Stomach (tissue), 9 donors: ENCODE measurements around the gene TBCK. TPM values are rescaled to one million over a fixed set of nuclear protein-coding genes. Genes with fewer than 3 reads are reported as not detected.

Source experiments
- DNase-seq, 2 donors: peaks; one replicate each; pipeline versions ENCODE4 v3.0.0 to v3.0.0-alpha.2; 2013 to 2019
- H3K27ac ChIP-seq, 5 donors: fragments of 200-600 bp in 4 of 5; sonication (generic) in 4 of 5; one replicate each; pipeline ENCODE4 v1.5.1; 2013 to 2019; ENCODE audit warnings: mild to moderate bottlenecking in 1 of 5, moderate library complexity in 1 of 5
- H3K27me3 ChIP-seq, 3 donors: fragments of 200-600 bp; sonication (generic); one replicate each; pipeline ENCODE4 v1.5.1; 2017 to 2019; ENCODE audit warnings: mixed run types in 1 of 3
- H3K36me3 ChIP-seq, 4 donors: fragments of 200-600 bp; sonication (generic); 1 replicate in 3 of 4; 2 replicates in 1 of 4; pipeline ENCODE4 v1.5.1; 2016 to 2019
- H3K4me1 ChIP-seq, 4 donors: fragments of 200-600 bp; sonication (generic); one replicate each; pipeline ENCODE4 v1.5.1; 2016 to 2019
- H3K4me3 ChIP-seq, 4 donors: fragments of 200-600 bp; sonication (generic) in 3 of 4; one replicate each; pipeline ENCODE4 v1.5.1; 2016 to 2019; ENCODE audit warnings: mild to moderate bottlenecking in 1 of 4
- H3K9me3 ChIP-seq, 4 donors: fragments of 200-600 bp; sonication (generic); one replicate each; pipeline ENCODE4 v1.5.1; 2016 to 2019
- EP300 ChIP-seq: sonication (generic); formaldehyde crosslinking; IDR thresholded peaks from one replicate; pipeline ENCODE4 v1.6.1; 2017; ENCODE audit warnings: antibody characterized with exemption
- POLR2A ChIP-seq, 4 donors: fragments of 450-650 bp; IDR thresholded peaks; one replicate each; pipeline ENCODE4 v1.6.1; 2016; ENCODE audit warnings: antibody characterized with exemption in 4 of 4, control low read depth in 2 of 4, mild to moderate bottlenecking in 1 of 4, moderate library complexity in 1 of 4
- POLR2AphosphoS5 ChIP-seq, 3 donors: sonication (generic); formaldehyde crosslinking; IDR thresholded peaks; one replicate each; pipeline ENCODE4 v1.6.1; 2016; ENCODE audit warnings: antibody characterized with exemption in 3 of 3
- WGBS, 5 donors: extraction: QIAGEN DNeasy Blood & Tissue Kit in 3 of 5; methylation state at CpG; one replicate each; pipeline versions ENCODE4 v1.1.5 to v1.1.7; 2013 to 2018; 5-methylcytosine and 5-hydroxymethylcytosine counted together
- intact Hi-C: fragments of 100-400 bp; cut with DNase I; formaldehyde crosslinking; loops from one replicate; pipeline ENCODE4 v1.15.1; 2023; ENCODE audit warnings: low total_unique reads
- polyA plus RNA-seq, 3 donors: library from polyadenylated mRNA; stranded (reverse); fragments of 200-250 nt; gene quantifications; one replicate each; pipeline ENCODE4 v1.2.3, GENCODE V29; 2013
- total RNA-seq, 5 donors: library from RNA; depleted of rRNA; stranded (reverse); fragments of >200 nt; gene quantifications; one replicate each; pipeline versions ENCODE4 v1.1.0 to v1.2.3, GENCODE V29; 2014 to 2016
- TF ChIP-seq, protein P1 (sequence below), 7 experiments: fragments of 450-650 bp in 4 of 7; fragments of 200-600 bp in 3 of 7; sonication (generic) in 3 of 7; IDR thresholded peaks; one replicate each; pipeline ENCODE4 v1.5.1; 2016 to 2019; ENCODE audit warnings: antibody characterized with exemption in 7 of 7, control low read depth in 2 of 7, mild to moderate bottlenecking in 1 of 7
- donor health status: healthy with polysubstance abuse.
- donor health status: Bipolar disorder and iron deficiency.
- donor health status: healthy.

TBCK gene
- total and polyA plus RNA-seq, 8 donors = 3.2 to 140 (median 28.0) TPM

- intact Hi-C loops = no loop called here
- Histone ChIP-seq H3K36me3 (peaks cover 0 to 41% (median 30%) of the 10 kb centered on the region in 4 donors), H3K4me3 (no peak overlapping the region), H3K9me3 (no peaks in the 10 kb centered on the region), H3K27me3 (no peaks in the 10 kb centered on the region), H3K4me1 (no peaks in the 10 kb centered on the region), H3K27ac (no peak overlapping the region)
- no peak for DNase-seq
- 86 to 95% (median 90%) methylated on average over 3 of the region's 3 CpGs for WGBS, 5 donors
- TF ChIP-seq EP300 (no peak), POLR2AphosphoS5 (IDR thresholded peaks at IDR 0.05) (no peak), POLR2A (IDR thresholded peaks at IDR 0.05) (no peak)
- TF ChIP-seq, protein P1, sequence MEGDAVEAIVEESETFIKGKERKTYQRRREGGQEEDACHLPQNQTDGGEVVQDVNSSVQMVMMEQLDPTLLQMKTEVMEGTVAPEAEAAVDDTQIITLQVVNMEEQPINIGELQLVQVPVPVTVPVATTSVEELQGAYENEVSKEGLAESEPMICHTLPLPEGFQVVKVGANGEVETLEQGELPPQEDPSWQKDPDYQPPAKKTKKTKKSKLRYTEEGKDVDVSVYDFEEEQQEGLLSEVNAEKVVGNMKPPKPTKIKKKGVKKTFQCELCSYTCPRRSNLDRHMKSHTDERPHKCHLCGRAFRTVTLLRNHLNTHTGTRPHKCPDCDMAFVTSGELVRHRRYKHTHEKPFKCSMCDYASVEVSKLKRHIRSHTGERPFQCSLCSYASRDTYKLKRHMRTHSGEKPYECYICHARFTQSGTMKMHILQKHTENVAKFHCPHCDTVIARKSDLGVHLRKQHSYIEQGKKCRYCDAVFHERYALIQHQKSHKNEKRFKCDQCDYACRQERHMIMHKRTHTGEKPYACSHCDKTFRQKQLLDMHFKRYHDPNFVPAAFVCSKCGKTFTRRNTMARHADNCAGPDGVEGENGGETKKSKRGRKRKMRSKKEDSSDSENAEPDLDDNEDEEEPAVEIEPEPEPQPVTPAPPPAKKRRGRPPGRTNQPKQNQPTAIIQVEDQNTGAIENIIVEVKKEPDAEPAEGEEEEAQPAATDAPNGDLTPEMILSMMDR (IDR thresholded peaks at IDR 0.05) = no peak
These were observed 12.3 kb downstream of the TBCK start for GRCh38 chr4:106303548-106304281.

DNA sequence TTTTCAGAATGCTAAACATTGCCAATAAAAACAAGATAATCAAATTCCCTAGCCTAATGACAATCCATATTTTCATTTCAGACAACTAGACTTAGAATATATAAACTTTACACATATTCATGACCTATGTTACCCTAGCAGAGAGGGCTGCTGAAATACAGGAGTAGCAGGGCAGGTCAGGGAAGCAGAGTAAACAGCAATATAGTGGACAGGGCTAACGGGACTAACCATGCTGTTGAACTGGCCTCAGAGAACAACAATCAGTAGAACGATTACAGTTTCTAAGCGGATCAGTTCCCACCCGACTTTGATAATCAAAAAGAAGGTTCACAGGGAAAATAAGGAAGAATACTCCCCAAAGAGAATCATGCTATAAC is 14.0 kb downstream of the TBCK start:
- intact Hi-C loops = no loop called here
- no peak for DNase-seq

DNA sequence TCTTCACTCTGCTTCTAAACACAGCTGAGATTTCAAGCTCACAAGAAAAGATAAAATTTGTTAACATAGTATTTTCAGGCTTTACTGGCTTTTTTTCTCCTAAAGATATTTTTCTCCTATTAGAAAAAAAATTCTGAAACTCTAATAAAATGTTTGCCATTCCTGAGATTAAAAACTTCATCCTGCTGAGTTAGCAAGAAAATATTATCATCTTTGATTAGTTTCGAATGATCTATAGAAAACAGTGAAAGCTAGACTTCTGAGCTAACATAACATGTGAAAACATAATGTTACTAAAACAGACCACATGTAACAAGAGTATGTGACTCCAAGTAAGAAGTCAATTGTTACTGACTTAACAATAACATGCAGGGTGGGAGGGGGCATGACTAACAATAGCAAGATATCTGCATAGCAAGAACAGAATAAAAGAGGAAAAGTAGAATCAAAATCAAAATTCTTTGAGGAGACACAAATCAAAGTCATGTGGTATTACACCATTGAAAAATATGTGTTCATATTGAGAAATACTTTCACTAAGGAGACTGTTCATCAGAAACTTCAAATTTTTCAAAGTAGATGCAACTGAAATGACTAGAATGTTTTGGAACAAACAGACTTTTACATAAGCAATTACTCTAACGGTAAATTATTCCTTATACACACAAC is 14.5 kb downstream of the TBCK start:
- intact Hi-C loops = no loop called here

More for the DNA sequence above, 14.0 kb downstream of the TBCK start:
- no peak overlapping the region for H3K27ac ChIP-seq
- no peaks in the 10 kb centered on the region for H3K27me3 ChIP-seq
- WGBS, 5 donors = 75 to 85% (median 80%) methylated on average over 4 of the region's 4 CpGs
- H3K4me3 ChIP-seq = no peak overlapping the region
- TF ChIP-seq, protein P1 (IDR thresholded peaks at IDR 0.05) = no peak
- TF ChIP-seq EP300 (no peak), POLR2A (IDR thresholded peaks at IDR 0.05) (no peak), POLR2AphosphoS5 (IDR thresholded peaks at IDR 0.05) (no peak)
- H3K9me3 ChIP-seq = no peaks in the 10 kb centered on the region
- H3K36me3 ChIP-seq = peaks cover 0 to 37% (median 30%) of the 10 kb centered on the region in 4 donors
- no peaks in the 10 kb centered on the region for H3K4me1 ChIP-seq

DNA sequence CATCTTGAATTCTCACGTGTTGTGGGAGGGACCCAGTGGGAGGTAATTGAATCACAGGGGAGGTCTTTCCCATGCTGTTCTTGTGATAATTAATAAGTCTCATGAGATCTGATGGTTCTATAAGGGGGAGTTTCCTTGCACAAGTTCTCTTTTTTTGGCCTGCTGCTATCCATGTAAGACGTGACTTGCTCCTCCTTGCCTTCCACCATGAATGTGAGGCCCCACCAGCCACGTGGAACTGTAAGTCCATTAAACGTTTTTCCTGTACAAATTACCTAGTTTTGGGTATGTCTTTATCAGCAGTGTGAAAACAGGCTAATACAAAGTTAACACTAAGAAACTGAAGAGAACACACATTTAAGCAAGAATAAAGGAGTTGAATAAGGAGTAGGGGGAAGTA is 16.0 kb downstream of the TBCK start:
- 82 to 92% (median 88%) methylated on average over 4 of the region's 4 CpGs for WGBS, 5 donors

More for the DNA sequence above, 14.5 kb downstream of the TBCK start:
- Histone ChIP-seq H3K27ac (no peak overlapping the region), H3K36me3 (peaks cover 0 to 34% (median 28%) of the 10 kb centered on the region in 4 donors), H3K9me3 (no peaks in the 10 kb centered on the region), H3K4me3 (no peak overlapping the region), H3K4me1 (no peaks in the 10 kb centered on the region), H3K27me3 (no peaks in the 10 kb centered on the region)
- 82 to 91% (median 87%) methylated on average over 2 of the region's 2 CpGs for WGBS, 5 donors
- no peak for TF ChIP-seq POLR2A (IDR thresholded peaks at IDR 0.05)
- TF ChIP-seq POLR2AphosphoS5 (IDR thresholded peaks at IDR 0.05) = no peak
- no peak for TF ChIP-seq EP300
- TF ChIP-seq, protein P1 (IDR thresholded peaks at IDR 0.05) = no peak
- no peak for DNase-seq

More for the DNA sequence above, 16.0 kb downstream of the TBCK start:
- DNase-seq = no peak
- no peak overlapping the region for H3K27ac ChIP-seq
- no peaks in the 10 kb centered on the region for H3K27me3 ChIP-seq
- no peak for TF ChIP-seq POLR2AphosphoS5 (IDR thresholded peaks at IDR 0.05)
- TF ChIP-seq POLR2A (IDR thresholded peaks at IDR 0.05) = no peak
- TF ChIP-seq, protein P1 (IDR thresholded peaks at IDR 0.05) = no peak
- TF ChIP-seq EP300 = no peak
- no peaks in the 10 kb centered on the region for H3K4me1 ChIP-seq
- no peak overlapping the region for H3K4me3 ChIP-seq
- H3K9me3 ChIP-seq = no peaks in the 10 kb centered on the region
- intact Hi-C loops = no loop called here
- H3K36me3 ChIP-seq = peaks cover 0 to 40% (median 32%) of the 10 kb centered on the region in 4 donors
